HEK293 (cell line): ENCODE measurements around the gene CD47.

Source experiments
- GLI2 ChIP-seq: fragments of 450-650 bp; formaldehyde crosslinking; IDR thresholded peaks from 2 replicates; pipeline ENCODE4; 2017; ENCODE audit warnings: missing biosample characterization, missing genetic modification characterization, low read depth, borderline replicate concordance
- REST ChIP-seq: fragments of 450-650 bp; formaldehyde crosslinking; IDR thresholded peaks from 2 replicates; pipeline ENCODE4 v1.5.1; 2016; ENCODE audit warnings: missing biosample characterization, missing genetic modification characterization
- WT1 ChIP-seq: fragments of 450-650 bp; formaldehyde crosslinking; IDR thresholded peaks from 2 replicates; pipeline ENCODE4 v1.5.1; 2016; ENCODE audit warnings: missing biosample characterization, missing genetic modification characterization
- ZNF274 ChIP-seq, 2 experiments: fragments of 200-500 bp in 1 of 2; fragments of 450-650 bp in 1 of 2; sonication (Bioruptor generic) in 1 of 2; formaldehyde crosslinking in 1 of 2; IDR thresholded peaks; 2 replicates each; pipeline versions ENCODE4 v1.5.1 to v1.6.1; 2014 to 2016; ENCODE audit warnings: borderline replicate concordance in 1 of 2, inconsistent platforms in 1 of 2, low read length in 1 of 2, missing biosample characterization in 1 of 2, missing genetic modification characterization in 1 of 2
- TF ChIP-seq, protein P1 (sequence below): fragments of 450-650 bp; formaldehyde crosslinking; IDR thresholded peaks from 2 replicates; pipeline ENCODE4 v1.5.1; 2016; ENCODE audit warnings: missing biosample characterization, missing genetic modification characterization

GRCh38 chr3:108031895-108032294, 58.9 kb downstream of the CD47 start:
- TF ChIP-seq, protein P1, sequence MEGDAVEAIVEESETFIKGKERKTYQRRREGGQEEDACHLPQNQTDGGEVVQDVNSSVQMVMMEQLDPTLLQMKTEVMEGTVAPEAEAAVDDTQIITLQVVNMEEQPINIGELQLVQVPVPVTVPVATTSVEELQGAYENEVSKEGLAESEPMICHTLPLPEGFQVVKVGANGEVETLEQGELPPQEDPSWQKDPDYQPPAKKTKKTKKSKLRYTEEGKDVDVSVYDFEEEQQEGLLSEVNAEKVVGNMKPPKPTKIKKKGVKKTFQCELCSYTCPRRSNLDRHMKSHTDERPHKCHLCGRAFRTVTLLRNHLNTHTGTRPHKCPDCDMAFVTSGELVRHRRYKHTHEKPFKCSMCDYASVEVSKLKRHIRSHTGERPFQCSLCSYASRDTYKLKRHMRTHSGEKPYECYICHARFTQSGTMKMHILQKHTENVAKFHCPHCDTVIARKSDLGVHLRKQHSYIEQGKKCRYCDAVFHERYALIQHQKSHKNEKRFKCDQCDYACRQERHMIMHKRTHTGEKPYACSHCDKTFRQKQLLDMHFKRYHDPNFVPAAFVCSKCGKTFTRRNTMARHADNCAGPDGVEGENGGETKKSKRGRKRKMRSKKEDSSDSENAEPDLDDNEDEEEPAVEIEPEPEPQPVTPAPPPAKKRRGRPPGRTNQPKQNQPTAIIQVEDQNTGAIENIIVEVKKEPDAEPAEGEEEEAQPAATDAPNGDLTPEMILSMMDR (tag by site-specific recombination), result no peak
- TF ChIP-seq GLI2 (tag by site-specific recombination) (no peak), WT1 (tag by site-specific recombination) (no peak), ZNF274 (IDR thresholded peaks at IDR 0.05; ENCODE audit: low read length) (no peak), ZNF274 (tag by site-specific recombination; IDR thresholded peaks at IDR 0.05; ENCODE audit: borderline replicate concordance) (no peak), REST (tag by site-specific recombination) (no peak)
